Transverse colon (tissue), 4 donors: ENCODE data around the gene NACA2.

Source experiments
- POLR2A ChIP-seq: fragments of 450-650 bp; IDR thresholded peaks from one replicate; pipeline ENCODE4 v1.6.1; 2016; ENCODE audit warnings: antibody characterized with exemption, mild to moderate bottlenecking, moderate library complexity
- POLR2AphosphoS5 ChIP-seq, 3 donors: sonication (generic); formaldehyde crosslinking; IDR thresholded peaks; one replicate each; pipeline ENCODE4 v1.6.1; 2016; ENCODE audit warnings: antibody characterized with exemption in 3 of 3
- TF ChIP-seq, protein P1 (sequence below), 5 experiments: fragments of 200-600 bp in 3 of 5; fragments of 450-650 bp in 2 of 5; sonication (generic) in 3 of 5; IDR thresholded peaks; 1 replicate in 2 of 5; 2 replicates in 3 of 5; pipeline ENCODE4 v1.5.1; 2016 to 2017; ENCODE audit warnings: antibody characterized with exemption in 5 of 5, inconsistent platforms in 3 of 5, mild to moderate bottlenecking in 2 of 5, moderate library complexity in 1 of 5

GRCh38 chr17:61574542-61575351 is 16.3 kb downstream of the NACA2 start:
- TF ChIP-seq, protein P1, sequence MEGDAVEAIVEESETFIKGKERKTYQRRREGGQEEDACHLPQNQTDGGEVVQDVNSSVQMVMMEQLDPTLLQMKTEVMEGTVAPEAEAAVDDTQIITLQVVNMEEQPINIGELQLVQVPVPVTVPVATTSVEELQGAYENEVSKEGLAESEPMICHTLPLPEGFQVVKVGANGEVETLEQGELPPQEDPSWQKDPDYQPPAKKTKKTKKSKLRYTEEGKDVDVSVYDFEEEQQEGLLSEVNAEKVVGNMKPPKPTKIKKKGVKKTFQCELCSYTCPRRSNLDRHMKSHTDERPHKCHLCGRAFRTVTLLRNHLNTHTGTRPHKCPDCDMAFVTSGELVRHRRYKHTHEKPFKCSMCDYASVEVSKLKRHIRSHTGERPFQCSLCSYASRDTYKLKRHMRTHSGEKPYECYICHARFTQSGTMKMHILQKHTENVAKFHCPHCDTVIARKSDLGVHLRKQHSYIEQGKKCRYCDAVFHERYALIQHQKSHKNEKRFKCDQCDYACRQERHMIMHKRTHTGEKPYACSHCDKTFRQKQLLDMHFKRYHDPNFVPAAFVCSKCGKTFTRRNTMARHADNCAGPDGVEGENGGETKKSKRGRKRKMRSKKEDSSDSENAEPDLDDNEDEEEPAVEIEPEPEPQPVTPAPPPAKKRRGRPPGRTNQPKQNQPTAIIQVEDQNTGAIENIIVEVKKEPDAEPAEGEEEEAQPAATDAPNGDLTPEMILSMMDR (IDR thresholded peaks at IDR 0.05) = peak in 1 of 5 experiments; percentile 34
- TF ChIP-seq POLR2AphosphoS5 (IDR thresholded peaks at IDR 0.05) (no peak), POLR2A (no peak)
